Memory B cell (primary cell): ENCODE measurements around the gene QRFP.

Source experiments
- ATAC-seq: fragments of 150-1000 bp; cut with Tn5 transposase; 2 replicates; pipeline ENCODE4 v1.10.0; 2021; ENCODE audit warnings: low read depth, mild to moderate bottlenecking, moderate library complexity
- DNase-seq, 2 donors: peaks; one replicate each; pipeline ENCODE4 v3.0.0; 2022; ENCODE audit warnings: low spot score in 2 of 2
- H3K27ac Mint-ChIP-seq: one replicate; pipeline ENCODE4 v1.8.0; 2022; ENCODE audit warnings: mild to moderate bottlenecking, moderate library complexity, mixed read lengths
- H3K27me3 Mint-ChIP-seq: one replicate; pipeline ENCODE4 v1.8.0; 2022; ENCODE audit warnings: mixed read lengths
- H3K36me3 Mint-ChIP-seq: one replicate; pipeline ENCODE4 v1.8.0; 2022; ENCODE audit warnings: mild to moderate bottlenecking, mixed read lengths
- H3K4me1 Mint-ChIP-seq: one replicate; pipeline ENCODE4 v1.8.0; 2022; ENCODE audit warnings: mixed read lengths
- H3K4me3 Mint-ChIP-seq: one replicate; pipeline ENCODE4 v1.8.0; 2022; ENCODE audit warnings: mild to moderate bottlenecking, moderate library complexity, mixed read lengths
- H3K9me3 Mint-ChIP-seq: one replicate; pipeline ENCODE4 v1.8.0; 2022; ENCODE audit warnings: mixed read lengths

Gene QRFP

DNA sequence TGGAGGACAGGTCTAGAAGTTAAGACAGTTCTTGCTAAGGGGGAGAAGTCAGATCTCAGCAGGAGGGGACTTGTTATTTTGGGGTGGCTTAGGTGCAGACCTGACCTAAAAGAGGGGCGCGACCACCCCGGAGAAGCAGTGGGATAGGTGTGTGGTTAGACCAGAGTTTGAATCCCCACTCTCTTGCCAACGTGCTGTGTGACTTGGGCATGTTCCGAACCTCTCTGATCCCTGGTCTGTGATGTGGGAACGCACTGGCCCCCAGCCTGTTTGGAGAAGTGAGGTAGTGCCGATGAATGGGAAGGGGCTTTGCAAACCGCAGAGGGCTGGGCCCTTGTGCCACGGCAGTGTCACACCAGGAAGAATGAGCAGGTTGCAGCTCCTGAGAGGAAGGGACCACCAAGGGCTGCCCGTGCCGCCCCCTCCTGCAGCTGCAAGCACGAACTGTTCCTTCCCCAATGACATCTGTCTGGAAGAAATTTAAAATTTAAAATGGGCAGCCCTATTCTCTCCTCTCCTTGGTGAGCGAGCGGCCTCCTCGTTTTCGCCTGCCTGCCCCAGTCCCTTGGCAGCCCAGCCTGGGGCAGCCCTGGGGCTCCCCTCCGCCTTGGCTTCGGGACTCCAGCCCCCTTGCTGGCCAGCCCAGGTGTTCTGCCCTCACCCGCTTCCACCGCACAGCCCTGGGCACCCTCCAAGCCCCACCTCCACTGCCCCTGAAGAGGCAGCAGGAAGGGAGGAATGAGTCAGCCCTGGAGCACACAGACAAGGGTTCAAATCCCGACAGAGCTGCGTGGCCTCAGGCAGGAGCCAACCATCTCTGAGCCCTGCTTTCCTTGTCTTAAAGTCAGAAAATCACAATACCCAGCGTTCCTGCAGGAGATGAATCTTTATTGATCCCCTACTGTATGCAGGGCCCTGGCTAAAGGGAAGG is 40.8 kb upstream of the QRFP start:
- H3K27me3 Mint-ChIP-seq, result peaks cover 39% of the 10 kb centered on the region
- ATAC-seq (no peak), DNase-seq (no peak)
- peak overlapping the region; percentile 68 for H3K4me3 Mint-ChIP-seq
- H3K36me3 Mint-ChIP-seq, result no peaks in the 10 kb centered on the region
- H3K4me1 Mint-ChIP-seq, result peaks cover 14% of the 10 kb centered on the region
- no peak overlapping the region for H3K27ac Mint-ChIP-seq
- no peaks in the 10 kb centered on the region for H3K9me3 Mint-ChIP-seq

DNA sequence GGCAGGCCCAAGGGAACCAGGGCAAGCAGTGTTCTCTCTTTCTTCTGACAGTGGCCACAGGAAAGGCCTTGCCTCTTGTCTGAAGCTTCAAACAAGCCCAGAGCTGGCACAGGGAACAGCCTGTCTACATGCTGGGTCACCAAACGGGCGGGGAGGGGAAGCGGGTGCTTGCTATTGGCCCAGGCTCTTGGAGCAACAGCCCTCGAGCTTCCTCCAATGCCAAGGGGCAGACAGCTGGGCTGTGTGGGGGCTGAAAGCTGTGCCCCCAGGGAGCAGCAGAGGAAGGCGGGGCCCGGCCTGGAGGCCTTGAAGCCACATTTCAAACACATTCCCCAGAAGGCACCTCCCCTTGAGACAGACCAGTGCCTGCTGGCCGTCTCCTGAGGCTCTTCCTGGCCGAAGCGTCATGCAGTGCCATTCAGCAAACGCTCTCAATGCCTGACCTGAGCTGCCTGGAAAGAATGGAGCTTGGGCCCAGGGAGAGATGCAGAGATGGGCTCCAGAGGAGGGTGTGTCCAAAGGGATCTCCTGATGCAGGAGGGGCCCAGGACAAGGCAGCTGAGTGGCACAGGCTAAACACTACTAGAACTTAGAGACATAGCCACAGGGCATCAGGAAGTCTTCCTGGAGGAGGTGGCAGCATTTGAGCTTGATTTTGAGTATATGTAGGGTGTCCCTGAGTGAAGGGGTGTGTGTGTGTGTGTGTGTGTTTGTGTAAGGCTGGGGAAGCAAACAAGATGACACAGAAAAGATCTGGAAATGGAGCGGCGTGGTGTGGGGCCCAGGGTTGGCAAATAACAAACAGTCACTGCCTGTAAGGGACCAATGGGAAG is 39.9 kb upstream of the QRFP start:
- Mint-ChIP-seq H3K4me1 (peaks cover 19% of the 10 kb centered on the region), H3K27ac (no peak overlapping the region), H3K27me3 (peaks cover 34% of the 10 kb centered on the region), H3K9me3 (no peaks in the 10 kb centered on the region), H3K36me3 (no peaks in the 10 kb centered on the region), H3K4me3 (peak overlapping the region; percentile 10)
- DNase-seq (no peak), ATAC-seq (no peak)

DNA sequence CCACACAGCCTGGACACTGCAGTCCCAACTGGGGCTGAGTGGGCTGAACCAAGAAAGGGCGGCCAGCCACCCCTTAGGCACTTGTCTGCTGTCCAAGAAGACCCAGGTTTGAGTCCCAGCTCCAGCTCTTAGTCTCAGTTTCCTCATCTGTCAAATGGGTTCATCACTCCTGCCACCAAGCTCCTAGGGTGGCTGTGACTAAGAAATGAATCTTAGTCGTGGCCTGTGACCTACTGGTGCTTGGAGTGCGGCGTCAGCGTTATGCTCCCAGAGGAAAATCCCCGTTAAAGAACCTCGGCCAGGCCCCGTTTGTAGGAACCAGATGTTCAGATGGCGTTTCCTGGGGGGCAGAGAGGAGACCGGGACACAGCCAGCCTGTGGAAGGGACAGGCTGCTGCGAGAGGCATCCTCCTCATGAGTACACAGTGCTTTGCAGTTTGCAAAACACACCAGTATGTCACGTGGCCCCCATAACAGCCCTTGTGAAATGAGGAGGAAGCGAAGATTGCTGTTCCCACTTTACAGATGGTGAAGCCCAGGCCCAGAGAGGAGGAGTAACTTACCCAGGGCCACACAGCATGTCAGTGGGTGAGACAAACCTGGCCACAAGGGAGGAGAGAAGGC is 39.1 kb upstream of the QRFP start:
- ATAC-seq (no peak), DNase-seq (no peak)
- H3K4me3 Mint-ChIP-seq, result no peak overlapping the region
- H3K27me3 Mint-ChIP-seq, result peaks cover 30% of the 10 kb centered on the region
- H3K27ac Mint-ChIP-seq, result no peak overlapping the region
- no peaks in the 10 kb centered on the region for H3K9me3 Mint-ChIP-seq
- H3K4me1 Mint-ChIP-seq, result peaks cover 17% of the 10 kb centered on the region
- H3K36me3 Mint-ChIP-seq, result no peaks in the 10 kb centered on the region

DNA sequence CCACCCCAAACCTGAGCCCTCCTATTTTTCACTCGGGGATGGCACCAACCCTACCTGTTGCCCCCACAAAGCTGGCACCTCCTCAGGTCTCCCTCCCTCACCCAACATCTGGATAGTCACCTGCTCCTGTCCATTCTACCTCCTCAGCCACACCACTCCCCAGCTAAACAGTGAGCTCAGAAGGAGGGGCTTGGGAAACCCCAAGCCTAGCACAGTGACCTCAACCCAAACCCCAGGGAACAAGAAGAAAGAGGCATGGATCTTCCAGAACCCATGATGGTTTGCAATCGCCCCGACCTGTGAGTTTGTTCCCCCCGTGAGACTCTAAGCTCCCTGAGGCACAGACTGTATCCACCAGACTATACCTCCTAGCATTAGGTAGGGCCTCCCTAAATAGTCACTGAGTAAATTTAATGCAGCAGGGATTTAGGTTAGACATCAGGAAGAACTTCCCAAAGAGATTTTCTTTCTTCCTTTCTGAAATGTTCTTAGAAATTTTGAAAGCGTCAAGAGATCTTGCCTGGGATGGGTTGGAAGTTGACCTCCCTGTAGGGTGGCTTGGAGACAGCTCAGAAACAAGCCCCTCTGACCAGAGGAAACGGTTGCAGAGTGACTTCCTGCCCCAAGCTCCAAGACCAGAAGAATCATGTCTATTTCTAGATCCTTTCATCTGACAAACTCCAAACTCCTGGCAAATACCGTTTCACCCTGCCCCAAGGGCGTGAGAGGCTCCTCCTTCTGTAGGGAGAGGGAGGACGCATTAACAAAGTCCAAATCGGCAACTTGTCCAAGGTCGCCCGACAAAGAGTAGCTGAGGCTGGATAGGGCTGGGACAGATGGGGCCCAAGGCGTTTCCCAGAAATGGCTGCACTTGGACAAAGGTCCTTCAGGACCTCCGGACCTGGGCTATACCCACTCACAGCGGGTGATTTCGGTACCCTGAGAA is 38.4 kb upstream of the QRFP start:
- peaks cover 31% of the 10 kb centered on the region for H3K27me3 Mint-ChIP-seq

DNA sequence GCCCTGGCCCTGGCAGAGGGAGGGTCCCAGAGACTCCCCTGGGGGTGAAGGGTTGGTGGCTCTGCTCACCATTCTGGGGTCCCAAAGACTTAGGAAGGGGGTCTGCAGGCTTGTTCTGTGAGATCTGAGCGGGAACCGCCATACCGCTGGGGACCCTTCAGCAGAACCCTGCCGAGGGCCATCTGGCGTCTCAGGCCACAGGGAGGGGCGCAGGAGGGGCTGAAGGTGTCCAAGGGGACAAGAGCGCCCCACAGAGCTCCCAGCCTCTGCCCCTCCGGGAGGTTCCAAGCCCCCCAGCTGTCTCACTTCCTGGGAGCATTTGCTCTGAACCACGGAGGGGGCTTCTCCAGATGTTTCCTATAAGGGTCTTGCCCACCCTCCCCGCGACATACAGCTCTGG is 37.6 kb upstream of the QRFP start:
- H3K4me1 Mint-ChIP-seq, result peaks cover 19% of the 10 kb centered on the region
- DNase-seq (no peak), ATAC-seq (no peak)
- H3K27ac Mint-ChIP-seq, result no peak overlapping the region
- H3K27me3 Mint-ChIP-seq, result peaks cover 33% of the 10 kb centered on the region
- H3K4me3 Mint-ChIP-seq, result no peak overlapping the region
- no peaks in the 10 kb centered on the region for H3K36me3 Mint-ChIP-seq
- no peaks in the 10 kb centered on the region for H3K9me3 Mint-ChIP-seq

More for the DNA sequence above, 38.4 kb upstream of the QRFP start:
- Mint-ChIP-seq H3K9me3 (no peaks in the 10 kb centered on the region), H3K4me1 (peaks cover 17% of the 10 kb centered on the region), H3K36me3 (no peaks in the 10 kb centered on the region), H3K27ac (no peak overlapping the region), H3K4me3 (no peak overlapping the region)
- DNase-seq (no peak), ATAC-seq (no peak)

DNA sequence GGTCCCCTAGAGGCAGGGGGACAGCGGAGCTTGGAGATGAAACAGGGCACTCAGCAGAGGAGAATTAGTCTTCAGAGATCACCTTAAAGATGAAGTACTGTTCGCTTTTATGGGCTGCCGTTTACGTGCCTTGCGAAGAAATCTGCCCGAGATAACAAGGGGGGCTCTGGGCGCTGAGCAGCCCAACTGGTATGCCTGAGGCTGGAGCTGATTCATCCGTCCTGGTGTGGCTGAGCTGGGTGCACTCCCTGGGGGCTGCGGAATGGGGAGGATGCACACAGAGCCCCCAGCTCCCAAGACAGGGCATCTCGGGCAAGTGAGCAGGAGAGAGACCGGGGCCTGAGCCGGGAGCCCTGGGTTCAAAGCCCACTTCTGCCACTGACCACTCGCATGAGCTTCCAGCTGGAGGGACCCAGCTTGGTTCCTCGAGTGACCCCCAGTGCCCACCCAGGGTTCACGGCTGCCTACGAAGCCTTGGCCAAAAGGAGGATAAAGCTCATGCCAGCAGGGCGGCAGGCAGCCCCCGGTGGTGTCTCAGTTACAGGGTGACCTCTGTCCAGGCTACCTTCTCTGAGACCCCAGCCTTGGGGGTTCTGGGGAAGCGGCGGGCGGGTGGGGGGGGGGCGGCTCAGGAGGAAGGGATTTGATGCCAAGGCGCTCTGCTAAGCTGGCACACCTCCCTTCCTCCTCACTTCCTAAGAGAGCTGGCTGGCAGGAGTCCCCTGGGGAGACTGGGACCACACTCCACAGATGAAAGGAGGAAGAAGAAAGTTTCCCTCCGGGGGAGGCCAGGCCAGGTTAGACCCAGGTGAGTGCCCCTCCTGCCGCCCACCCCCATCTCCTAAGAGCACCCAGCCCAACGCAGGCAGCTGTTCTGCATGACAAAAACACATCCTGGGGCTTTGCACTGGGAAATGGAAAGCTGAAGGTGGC is 36.8 kb upstream of the QRFP start:
- Mint-ChIP-seq H3K36me3 (no peaks in the 10 kb centered on the region), H3K27ac (no peak overlapping the region), H3K4me3 (no peak overlapping the region), H3K27me3 (peaks cover 32% of the 10 kb centered on the region), H3K9me3 (no peaks in the 10 kb centered on the region), H3K4me1 (peaks cover 16% of the 10 kb centered on the region)
- DNase-seq, result no peak
- ATAC-seq, result no peak

DNA sequence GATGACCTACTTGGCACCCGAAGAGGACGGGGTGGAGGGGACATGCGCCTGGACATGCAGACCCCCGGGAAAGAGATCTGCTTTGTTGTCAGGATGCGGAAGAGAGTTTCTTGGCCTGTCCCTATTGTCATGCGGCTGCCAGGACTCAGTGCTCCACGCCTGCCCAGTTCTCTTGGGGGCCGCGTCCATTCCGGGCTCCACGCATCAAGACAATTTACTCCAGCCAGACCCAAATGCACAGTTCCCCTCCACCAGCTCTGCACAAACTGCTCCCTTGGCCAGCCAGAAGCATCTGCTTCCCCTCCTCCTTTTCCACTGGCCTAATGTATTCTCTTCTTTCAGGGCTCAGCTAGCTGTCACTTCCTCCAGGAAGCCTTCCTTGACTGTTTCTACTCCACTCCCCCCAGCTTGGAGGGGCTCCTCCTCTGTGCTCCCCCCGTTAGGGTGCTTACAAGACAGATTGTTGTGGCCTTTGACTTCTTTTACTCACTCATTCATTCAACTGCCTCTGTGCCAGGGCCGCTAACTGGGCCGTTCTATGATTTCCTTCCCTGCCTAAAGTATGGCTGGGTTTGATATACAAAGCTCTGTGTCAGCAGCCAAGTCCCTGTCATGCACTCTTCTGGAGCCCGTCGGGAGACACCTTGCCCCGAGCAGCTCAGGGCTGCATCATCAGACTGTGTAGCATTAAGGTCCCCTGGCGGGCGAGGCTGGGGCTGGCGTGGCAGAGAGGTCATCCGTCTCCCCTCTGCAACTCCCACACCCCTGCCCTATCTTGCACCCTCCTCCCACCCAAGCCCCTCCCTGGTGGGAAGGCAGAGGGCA is 35.9 kb upstream of the QRFP start:
- ATAC-seq, result no peak
- Mint-ChIP-seq H3K9me3 (no peaks in the 10 kb centered on the region), H3K4me1 (peaks cover 16% of the 10 kb centered on the region), H3K27ac (no peak overlapping the region), H3K27me3 (peaks cover 31% of the 10 kb centered on the region), H3K36me3 (no peaks in the 10 kb centered on the region), H3K4me3 (no peak overlapping the region)
- DNase-seq, result no peak

DNA sequence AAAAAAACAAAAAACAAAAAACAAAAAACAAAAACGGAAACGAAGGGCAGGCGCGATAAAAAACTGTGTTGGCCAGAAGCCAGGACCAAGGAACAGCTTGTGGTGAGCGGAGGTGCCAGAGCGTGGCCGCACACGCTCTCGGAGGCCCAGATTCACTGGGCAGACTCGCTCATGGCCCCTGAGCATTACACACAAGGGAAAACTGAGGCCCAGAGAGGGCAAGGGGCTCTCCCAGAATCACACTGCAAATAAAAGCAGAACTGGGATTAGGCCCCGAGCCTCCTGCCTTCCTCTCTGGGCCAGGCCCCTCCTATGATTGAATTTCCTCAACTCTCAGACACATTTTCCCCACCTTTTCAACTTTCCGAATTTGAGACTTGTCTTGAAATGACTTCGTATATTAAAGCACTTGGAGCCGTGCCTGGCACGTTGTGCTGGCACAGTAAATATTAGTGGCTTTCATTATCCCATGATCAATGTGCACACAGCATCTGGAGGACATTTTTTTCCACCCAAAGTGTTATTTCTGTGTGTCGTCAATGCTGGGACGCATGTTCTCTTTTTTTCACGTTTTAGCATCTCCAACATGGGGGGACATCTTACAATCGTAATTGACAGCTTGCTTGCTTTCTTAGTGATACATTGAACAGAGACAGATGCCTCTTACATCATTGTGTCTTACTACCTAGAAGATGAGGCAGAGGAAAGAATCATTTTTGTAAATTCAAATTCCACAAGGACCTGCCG is 35.1 kb upstream of the QRFP start:
- peak; percentile 79 for ATAC-seq

DNA sequence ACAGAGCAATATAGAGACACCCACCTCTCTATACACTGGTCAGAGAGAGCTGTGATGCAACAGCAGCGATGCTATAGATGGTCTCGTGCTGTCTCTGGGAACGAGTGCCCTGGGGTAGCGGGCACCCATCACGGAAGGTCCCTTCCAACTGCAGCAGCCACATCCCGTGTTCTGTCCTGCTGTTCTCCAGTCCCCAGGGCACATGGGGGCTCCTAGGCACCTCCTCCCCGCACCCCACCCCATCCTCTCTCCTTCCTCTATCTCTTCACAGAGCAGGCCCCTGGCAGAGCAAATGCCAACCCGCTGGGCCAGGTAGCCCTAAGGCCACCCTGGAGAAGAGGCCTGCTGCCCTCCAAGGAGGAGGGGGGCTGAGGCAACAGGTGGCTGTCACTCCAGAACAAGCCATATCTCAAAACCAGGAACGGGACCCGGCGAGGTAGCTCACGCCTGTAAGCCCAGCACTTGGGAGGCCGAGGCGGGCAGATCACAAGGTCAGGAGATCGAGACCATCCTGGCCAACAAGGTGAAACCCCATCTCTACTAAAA is 34.3 kb upstream of the QRFP start:
- DNase-seq (no peak), ATAC-seq (no peak)
- Mint-ChIP-seq H3K27me3 (peaks cover 25% of the 10 kb centered on the region), H3K4me1 (peaks cover 21% of the 10 kb centered on the region), H3K4me3 (no peak overlapping the region), H3K36me3 (no peaks in the 10 kb centered on the region), H3K9me3 (no peaks in the 10 kb centered on the region), H3K27ac (no peak overlapping the region)

More for the DNA sequence above, 35.1 kb upstream of the QRFP start:
- Mint-ChIP-seq H3K4me3 (no peak overlapping the region), H3K27me3 (peaks cover 25% of the 10 kb centered on the region), H3K9me3 (no peaks in the 10 kb centered on the region), H3K36me3 (no peaks in the 10 kb centered on the region), H3K27ac (no peak overlapping the region), H3K4me1 (peaks cover 16% of the 10 kb centered on the region)
- DNase-seq, result no peak

DNA sequence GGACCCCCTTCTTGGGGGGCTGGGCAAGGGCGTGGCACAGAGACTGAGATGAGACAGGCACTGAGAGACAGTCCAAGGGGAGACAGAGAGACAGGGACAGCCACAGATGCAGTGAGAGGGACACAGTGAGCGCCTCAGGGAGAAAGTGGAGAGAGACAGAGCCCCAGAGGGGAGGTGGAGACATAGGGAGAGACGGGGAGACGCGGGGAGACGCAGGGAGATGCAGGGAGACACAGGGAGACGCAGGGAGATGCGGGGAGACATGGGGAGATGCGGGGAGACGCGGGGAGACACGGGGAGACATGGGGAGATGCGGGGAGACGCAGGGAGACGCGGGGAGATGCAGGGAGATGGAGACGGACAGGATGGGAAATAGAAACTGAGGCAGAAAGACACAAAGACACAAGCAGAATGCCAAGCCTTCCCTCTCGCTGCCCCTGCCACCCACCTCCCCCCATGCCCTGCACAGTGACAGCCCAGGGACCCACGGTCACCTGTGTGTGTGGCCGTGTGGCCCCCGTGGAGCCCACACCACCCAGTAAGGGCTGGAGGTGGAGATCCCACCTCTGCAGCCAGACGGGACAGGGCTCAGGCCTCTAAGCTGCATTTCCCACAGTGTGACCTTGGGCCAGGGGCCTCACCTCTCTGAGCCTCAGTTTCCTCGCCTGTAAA is 33.7 kb upstream of the QRFP start:
- H3K9me3 Mint-ChIP-seq, result no peaks in the 10 kb centered on the region
- peaks cover 24% of the 10 kb centered on the region for H3K4me1 Mint-ChIP-seq
- no peaks in the 10 kb centered on the region for H3K36me3 Mint-ChIP-seq
- DNase-seq, result no peak
- no peak overlapping the region for H3K4me3 Mint-ChIP-seq
- ATAC-seq, result no peak
- no peak overlapping the region for H3K27ac Mint-ChIP-seq
- peaks cover 25% of the 10 kb centered on the region for H3K27me3 Mint-ChIP-seq

DNA sequence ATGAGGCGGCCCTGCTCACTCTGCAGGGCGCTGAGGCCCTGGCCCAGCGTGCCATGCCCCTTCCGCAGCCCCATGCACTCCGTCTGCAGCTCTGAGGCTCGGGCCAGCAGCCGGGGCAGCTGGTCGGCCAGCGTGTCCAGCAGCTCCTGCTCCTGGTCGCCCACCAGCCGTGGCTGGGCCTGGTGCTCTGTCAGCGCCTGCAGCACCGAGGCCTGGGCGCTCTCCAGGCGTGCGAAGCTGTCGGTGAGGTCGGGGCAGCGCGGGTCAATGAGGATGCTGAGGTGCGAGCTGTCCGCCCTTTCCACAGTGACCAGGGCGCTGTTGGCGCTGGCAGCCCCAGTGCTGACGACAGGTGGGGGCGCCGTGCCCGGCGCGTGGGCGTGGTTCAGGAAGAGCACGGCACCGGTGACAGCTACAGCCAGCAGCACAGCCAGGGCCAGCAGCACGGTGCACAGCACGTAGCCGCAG is 33.0 kb upstream of the QRFP start:
- no peaks in the 10 kb centered on the region for H3K36me3 Mint-ChIP-seq
- no peak for ATAC-seq
- H3K27ac Mint-ChIP-seq, result no peak overlapping the region
- H3K9me3 Mint-ChIP-seq, result no peaks in the 10 kb centered on the region
- DNase-seq, result no peak
- H3K4me3 Mint-ChIP-seq, result no peak overlapping the region
- peaks cover 24% of the 10 kb centered on the region for H3K4me1 Mint-ChIP-seq
- H3K27me3 Mint-ChIP-seq, result peaks cover 19% of the 10 kb centered on the region
